ENCODE measurements around the gene CCDC127. TPM values are rescaled to one million over a fixed set of nuclear protein-coding genes. Genes with fewer than 3 reads are reported as not detected.

The CCDC127 gene
- total RNA-seq, 4 donors from 2014 or later: 4.5 to 7.2 (median 5.8) TPM

DNA sequence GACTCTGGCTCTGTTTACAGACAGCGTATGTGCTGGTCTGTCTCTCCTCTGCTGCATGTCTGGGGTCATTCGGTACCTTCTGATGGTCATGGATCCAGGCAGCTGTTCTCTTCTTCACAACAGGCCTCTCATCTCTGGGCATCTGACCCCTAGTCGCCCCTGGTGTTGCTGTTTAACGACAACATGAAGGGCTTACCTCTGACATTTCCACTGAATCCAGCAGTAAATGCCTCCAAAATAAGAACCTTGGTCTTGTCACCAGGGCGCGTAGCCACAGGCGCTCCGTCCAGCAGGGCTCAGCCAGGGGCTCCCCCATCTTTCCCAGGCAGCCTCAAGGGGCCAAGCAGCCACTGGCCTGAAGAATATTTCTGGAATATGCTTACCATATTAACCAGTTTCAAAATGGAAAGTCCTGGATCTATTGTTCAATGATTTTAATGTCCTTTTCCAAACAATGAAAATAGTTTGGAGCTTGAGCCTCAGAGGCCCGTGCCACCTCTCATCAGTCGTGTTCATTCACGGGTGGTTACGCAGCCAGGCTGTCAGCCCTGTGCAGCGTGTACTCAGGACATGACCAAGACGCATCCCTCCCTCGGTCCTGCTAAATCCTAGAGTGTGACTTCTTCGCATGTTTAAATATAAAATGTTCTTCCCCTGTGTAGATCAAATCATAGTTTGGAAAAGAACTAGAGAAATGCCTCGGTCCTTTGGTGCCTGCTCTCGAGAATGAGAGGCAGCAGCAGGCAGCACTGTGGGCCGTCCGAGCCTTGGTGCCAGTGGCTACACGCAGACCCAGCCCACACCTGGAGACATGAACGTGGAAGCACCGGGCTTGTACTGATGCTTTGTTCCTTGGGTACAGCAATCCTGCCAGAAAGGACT, 56.8 kb downstream of the CCDC127 start:
- TF ChIP-seq EP300 (IDR thresholded peaks at IDR 0.05): no peak
- no peak for TF ChIP-seq POLR2A (IDR thresholded peaks at IDR 0.05)
- TF ChIP-seq, protein P1, sequence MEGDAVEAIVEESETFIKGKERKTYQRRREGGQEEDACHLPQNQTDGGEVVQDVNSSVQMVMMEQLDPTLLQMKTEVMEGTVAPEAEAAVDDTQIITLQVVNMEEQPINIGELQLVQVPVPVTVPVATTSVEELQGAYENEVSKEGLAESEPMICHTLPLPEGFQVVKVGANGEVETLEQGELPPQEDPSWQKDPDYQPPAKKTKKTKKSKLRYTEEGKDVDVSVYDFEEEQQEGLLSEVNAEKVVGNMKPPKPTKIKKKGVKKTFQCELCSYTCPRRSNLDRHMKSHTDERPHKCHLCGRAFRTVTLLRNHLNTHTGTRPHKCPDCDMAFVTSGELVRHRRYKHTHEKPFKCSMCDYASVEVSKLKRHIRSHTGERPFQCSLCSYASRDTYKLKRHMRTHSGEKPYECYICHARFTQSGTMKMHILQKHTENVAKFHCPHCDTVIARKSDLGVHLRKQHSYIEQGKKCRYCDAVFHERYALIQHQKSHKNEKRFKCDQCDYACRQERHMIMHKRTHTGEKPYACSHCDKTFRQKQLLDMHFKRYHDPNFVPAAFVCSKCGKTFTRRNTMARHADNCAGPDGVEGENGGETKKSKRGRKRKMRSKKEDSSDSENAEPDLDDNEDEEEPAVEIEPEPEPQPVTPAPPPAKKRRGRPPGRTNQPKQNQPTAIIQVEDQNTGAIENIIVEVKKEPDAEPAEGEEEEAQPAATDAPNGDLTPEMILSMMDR (IDR thresholded peaks at IDR 0.05): no peak
- Histone ChIP-seq H3K36me3 (no peaks in the 10 kb centered on the region), H3K27ac (no peak overlapping the region), H3K4me1 (peaks cover 0 to 9% (median 0%) of the 10 kb centered on the region in 4 donors), H3K9me3 (no peaks in the 10 kb centered on the region), H3K4me3 (no peak overlapping the region), H3K27me3 (no peaks in the 10 kb centered on the region)
- no peak for DNase-seq (ENCODE audit: low spot score in 2 of 2)
- 79% methylated on average over 23 of the region's 23 CpGs for WGBS, 2 donors

GRCh38 chr5:160173-160510, 57.8 kb downstream of the CCDC127 start:
- WGBS, 2 donors: 63 to 64% methylated on average over 14 of the region's 14 CpGs
- Histone ChIP-seq H3K27me3 (no peaks in the 10 kb centered on the region), H3K9me3 (no peaks in the 10 kb centered on the region), H3K4me1 (peaks cover 0 to 9% (median 0%) of the 10 kb centered on the region in 4 donors), H3K36me3 (no peaks in the 10 kb centered on the region), H3K27ac (no peak overlapping the region), H3K4me3 (no peak overlapping the region)
- TF ChIP-seq EP300 (IDR thresholded peaks at IDR 0.05) (no peak), POLR2A (IDR thresholded peaks at IDR 0.05) (no peak)
- TF ChIP-seq, protein P1 (IDR thresholded peaks at IDR 0.05): no peak
- no peak for DNase-seq (ENCODE audit: low spot score in 2 of 2)

GRCh38 chr5:159448-160172, 58.3 kb downstream of the CCDC127 start:
- WGBS, 2 donors: 65 to 68% methylated on average over 19 of the region's 19 CpGs
- no peak overlapping the region for H3K4me3 ChIP-seq
- no peak for DNase-seq (ENCODE audit: low spot score in 2 of 2)
- H3K36me3 ChIP-seq: no peaks in the 10 kb centered on the region
- H3K27me3 ChIP-seq: no peaks in the 10 kb centered on the region
- H3K9me3 ChIP-seq: no peaks in the 10 kb centered on the region
- no peak overlapping the region for H3K27ac ChIP-seq
- H3K4me1 ChIP-seq: peaks cover 0 to 9% (median 0%) of the 10 kb centered on the region in 4 donors
- TF ChIP-seq, protein P1 (IDR thresholded peaks at IDR 0.05): no peak
- TF ChIP-seq EP300 (IDR thresholded peaks at IDR 0.05): no peak
- no peak for TF ChIP-seq POLR2A (IDR thresholded peaks at IDR 0.05)

GRCh38 chr5:158807-159447, 59.0 kb downstream of the CCDC127 start:
- 81 to 83% methylated on average over 13 to 17 of the region's 17 CpGs for WGBS, 2 donors
- no peaks in the 10 kb centered on the region for H3K9me3 ChIP-seq
- H3K36me3 ChIP-seq: no peaks in the 10 kb centered on the region
- no peaks in the 10 kb centered on the region for H3K27me3 ChIP-seq
- H3K27ac ChIP-seq: no peak overlapping the region
- no peak overlapping the region for H3K4me3 ChIP-seq
- H3K4me1 ChIP-seq: peaks cover 0 to 9% (median 0%) of the 10 kb centered on the region in 4 donors
- DNase-seq (ENCODE audit: low spot score in 2 of 2): no peak
- TF ChIP-seq, protein P1 (IDR thresholded peaks at IDR 0.05): no peak
- TF ChIP-seq POLR2A (IDR thresholded peaks at IDR 0.05) (no peak), EP300 (IDR thresholded peaks at IDR 0.05) (no peak)
